ENCODE data around the gene ADORA2B. TPM values are rescaled to one million over a fixed set of nuclear protein-coding genes. Genes with fewer than 3 reads are reported as not detected.

The ADORA2B gene
- total RNA-seq, 1 donor from 2014 or later, result 13.0 TPM

DNA sequence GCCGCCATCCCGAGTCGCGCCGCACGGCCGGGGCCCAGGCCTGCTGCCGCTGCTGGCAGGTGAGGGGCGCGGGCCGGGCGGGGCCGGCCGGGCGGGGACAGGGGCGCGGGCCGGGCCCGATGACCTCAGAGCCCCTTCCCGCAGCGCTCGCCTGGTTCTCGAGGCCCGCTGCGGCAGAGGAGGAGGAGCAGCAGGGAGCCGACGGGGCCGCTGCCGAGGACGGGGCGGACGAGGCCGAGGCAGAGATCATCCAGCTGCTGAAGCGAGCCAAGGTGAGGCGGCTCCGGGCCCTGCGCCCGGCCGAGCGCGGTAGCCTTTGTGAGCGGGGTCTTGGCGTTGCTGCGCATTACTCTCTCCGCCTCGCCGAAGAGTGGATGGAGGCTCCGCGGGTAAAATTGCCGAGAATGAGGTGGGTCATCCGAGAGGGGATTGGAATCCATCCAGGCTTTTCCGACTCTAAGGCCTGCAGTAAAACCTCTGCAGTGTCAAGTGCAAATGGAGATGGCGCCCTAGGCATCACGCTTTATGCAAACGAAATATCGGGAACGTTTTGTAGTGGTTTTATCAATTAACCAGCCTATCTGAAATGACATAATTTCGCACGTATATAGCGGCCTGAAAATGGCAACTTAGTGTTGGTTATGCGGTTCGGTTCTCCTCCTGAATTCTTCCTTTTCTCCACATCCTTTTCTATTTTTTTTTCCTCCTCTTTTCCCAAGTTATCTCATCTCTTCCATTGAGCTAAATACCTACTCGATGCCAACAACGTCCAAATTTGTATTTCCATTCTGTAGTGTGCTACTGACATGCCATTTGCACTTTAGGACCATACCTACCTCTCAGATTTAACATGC lies 55.3 kb downstream of the ADORA2B start:
- TF ChIP-seq, protein P1, sequence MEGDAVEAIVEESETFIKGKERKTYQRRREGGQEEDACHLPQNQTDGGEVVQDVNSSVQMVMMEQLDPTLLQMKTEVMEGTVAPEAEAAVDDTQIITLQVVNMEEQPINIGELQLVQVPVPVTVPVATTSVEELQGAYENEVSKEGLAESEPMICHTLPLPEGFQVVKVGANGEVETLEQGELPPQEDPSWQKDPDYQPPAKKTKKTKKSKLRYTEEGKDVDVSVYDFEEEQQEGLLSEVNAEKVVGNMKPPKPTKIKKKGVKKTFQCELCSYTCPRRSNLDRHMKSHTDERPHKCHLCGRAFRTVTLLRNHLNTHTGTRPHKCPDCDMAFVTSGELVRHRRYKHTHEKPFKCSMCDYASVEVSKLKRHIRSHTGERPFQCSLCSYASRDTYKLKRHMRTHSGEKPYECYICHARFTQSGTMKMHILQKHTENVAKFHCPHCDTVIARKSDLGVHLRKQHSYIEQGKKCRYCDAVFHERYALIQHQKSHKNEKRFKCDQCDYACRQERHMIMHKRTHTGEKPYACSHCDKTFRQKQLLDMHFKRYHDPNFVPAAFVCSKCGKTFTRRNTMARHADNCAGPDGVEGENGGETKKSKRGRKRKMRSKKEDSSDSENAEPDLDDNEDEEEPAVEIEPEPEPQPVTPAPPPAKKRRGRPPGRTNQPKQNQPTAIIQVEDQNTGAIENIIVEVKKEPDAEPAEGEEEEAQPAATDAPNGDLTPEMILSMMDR (IDR thresholded peaks at IDR 0.05; ENCODE audit: insufficient read depth, low read length, poor library complexity, severe bottlenecking), result no peak
- Histone ChIP-seq H3K36me3 (ENCODE audit: control insufficient read depth, insufficient read depth, low read length) (peaks cover 2% of the 10 kb centered on the region), H3K27me3 (ENCODE audit: control insufficient read depth, insufficient read depth, low read length) (no peaks in the 10 kb centered on the region), H3K4me3 (ENCODE audit: low read depth, low read length) (peak overlapping the region; percentile 66)
- DNase-seq (ENCODE audit: low read depth), result no peak

DNA sequence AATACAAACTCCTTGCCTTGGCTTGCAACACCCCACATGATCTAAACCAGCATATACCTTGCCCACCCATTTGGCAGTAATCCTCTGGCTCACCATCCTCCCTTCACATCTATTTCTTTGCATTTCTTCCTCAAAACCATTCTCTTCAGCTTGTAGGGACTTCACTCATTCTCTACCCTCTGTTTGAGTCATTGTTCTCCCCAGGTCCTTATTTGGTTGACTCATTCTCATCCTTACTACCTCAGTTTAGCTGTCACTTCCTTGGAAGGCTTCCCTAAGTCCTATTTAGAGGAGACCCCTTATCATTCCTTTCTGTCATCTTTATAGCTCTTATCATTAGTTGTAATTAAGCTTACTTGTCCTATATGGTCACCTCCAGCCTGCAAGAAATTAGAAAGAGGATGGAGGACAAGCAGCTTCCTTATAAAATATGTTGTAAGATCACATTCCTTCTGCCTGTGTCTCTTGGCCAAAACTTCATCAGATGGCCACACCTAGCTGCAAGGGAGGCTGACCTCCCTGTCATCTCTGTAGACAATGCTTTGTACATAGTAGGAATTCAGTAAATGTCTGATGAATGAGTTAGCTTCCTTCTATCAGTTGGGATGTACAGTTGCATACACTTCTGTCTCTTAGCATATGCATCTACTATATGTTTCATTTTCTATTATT lies 56.4 kb downstream of the ADORA2B start:
- Histone ChIP-seq H3K27me3 (ENCODE audit: control insufficient read depth, insufficient read depth, low read length) (no peaks in the 10 kb centered on the region), H3K4me3 (ENCODE audit: low read depth, low read length) (no peak overlapping the region), H3K36me3 (ENCODE audit: control insufficient read depth, insufficient read depth, low read length) (peaks cover 3% of the 10 kb centered on the region)
- TF ChIP-seq, protein P1 (IDR thresholded peaks at IDR 0.05; ENCODE audit: insufficient read depth, low read length, poor library complexity, severe bottlenecking), result no peak
- DNase-seq (ENCODE audit: low read depth), result no peak

DNA sequence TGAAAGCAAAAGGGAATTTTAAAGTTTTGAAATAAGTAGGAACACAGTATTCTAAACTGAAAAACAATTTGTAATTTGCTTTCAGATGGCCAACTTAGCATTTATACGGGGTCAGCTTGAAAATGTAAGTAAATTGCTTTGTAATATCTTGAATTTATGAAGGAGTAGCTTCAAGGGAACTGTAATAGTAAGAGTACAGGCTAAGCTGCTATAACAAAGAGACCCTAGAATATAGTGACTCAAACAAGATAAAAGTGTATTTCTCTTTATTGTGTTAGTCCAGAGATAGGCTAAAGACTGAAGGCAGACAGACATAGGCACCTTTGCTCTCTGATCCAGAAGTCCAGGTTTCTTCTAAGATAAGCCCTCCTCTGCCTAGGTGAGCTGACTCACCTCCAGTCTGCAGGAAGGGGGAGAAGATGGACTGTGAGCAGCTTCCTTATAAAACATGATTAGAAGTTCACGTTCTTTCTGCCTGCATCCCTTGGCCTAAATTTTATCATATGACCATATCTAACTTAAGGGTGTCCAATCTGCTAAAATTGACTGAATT lies 57.9 kb downstream of the ADORA2B start:
- TF ChIP-seq, protein P1 (IDR thresholded peaks at IDR 0.05; ENCODE audit: insufficient read depth, low read length, poor library complexity, severe bottlenecking), result no peak
- Histone ChIP-seq H3K36me3 (ENCODE audit: control insufficient read depth, insufficient read depth, low read length) (peaks cover 4% of the 10 kb centered on the region), H3K4me3 (ENCODE audit: low read depth, low read length) (no peak overlapping the region), H3K27me3 (ENCODE audit: control insufficient read depth, insufficient read depth, low read length) (no peaks in the 10 kb centered on the region)
- no peak for DNase-seq (ENCODE audit: low read depth)

DNA sequence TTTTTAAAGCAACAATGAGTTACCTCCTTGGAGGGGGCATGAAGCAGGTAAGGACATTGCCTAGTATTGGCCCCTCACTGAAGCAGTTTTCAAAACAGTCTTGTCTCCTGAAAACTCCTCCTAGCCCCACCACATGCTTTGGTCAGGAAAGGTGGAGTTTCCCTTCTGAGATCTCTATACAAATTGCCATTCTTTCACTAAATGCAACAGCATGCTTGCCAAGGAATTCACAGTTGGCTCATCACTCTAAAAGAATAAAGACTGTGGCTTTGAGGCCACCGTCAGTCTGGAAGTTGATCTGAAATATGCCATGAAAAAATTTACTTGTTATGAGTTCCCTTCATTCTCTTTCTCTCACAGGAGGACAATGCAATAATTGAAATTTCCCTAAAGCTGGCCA lies 58.9 kb downstream of the ADORA2B start:
- no peak for DNase-seq (ENCODE audit: low read depth)
- Histone ChIP-seq H3K27me3 (ENCODE audit: control insufficient read depth, insufficient read depth, low read length) (no peaks in the 10 kb centered on the region), H3K36me3 (ENCODE audit: control insufficient read depth, insufficient read depth, low read length) (peaks cover 6% of the 10 kb centered on the region), H3K4me3 (ENCODE audit: low read depth, low read length) (no peak overlapping the region)
- TF ChIP-seq, protein P1 (IDR thresholded peaks at IDR 0.05; ENCODE audit: insufficient read depth, low read length, poor library complexity, severe bottlenecking), result no peak

DNA sequence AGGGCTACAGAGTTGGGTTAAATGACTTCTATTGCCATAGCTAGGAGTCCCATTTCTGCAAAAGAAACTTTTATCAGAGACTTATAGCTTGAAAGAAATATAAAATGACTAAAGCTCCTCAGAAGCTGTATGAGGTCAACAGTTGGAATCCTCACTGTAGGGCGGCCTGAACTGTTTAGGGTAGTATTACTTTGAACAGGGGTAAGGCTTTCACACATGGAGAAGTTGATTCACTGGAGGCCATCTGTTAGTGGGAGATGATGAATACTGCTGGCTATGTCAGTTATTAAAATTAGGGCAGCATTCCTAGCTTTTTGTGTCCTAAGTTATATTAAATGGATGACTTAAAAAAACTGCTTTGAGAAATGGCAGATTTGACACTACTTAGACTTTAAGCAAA lies 60.7 kb downstream of the ADORA2B start:
- DNase-seq (ENCODE audit: low read depth), result no peak
- Histone ChIP-seq H3K36me3 (ENCODE audit: control insufficient read depth, insufficient read depth, low read length) (peaks cover 6% of the 10 kb centered on the region), H3K4me3 (ENCODE audit: low read depth, low read length) (no peak overlapping the region), H3K27me3 (ENCODE audit: control insufficient read depth, insufficient read depth, low read length) (no peaks in the 10 kb centered on the region)
- TF ChIP-seq, protein P1 (IDR thresholded peaks at IDR 0.05; ENCODE audit: insufficient read depth, low read length, poor library complexity, severe bottlenecking), result no peak
